ENCODE data around the gene BSG.
"Not testable (repeated sequence)": the region's sequence is repeated elsewhere in the genome, so short reads cannot be mapped to it uniquely, and the experiment has no call there.

BSG gene

DNA sequence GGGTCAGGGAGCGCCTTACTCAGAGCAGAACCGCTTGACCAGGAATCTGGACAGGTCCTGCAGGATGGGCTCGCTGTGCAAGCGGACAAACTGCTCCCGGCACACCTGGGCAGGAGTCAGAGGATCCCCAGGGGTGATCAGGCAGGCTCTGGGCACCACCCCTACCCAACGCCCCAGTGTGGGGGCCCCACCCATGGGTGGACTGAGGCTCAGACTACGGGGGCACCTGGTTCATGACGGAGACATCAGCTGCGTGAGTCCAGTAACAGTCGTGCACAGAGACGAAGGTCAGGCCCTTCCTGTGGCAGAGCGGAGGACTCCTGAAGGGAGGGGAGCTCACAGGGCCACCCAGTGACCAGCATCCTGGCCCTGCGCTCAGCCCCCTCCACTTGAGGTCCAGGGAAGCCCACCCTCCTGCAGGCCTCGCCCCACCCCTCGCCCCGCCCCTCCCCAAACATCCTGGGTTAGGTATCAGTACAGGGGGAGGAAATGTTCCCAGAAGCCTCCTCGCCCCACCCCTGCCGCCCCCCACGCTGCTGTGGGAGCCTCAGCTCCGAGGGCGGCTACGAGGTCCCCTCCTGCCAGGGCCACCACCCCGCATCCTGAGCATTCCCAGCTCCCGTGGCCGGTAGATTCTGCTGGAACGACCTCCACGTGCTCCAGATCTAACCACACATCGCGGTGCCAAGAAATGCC, 45.3 kb downstream of the BSG start:
- no peak for DNase-seq (ENCODE audit: insufficient read length, low spot score)
- no peak for FAIRE-seq

DNA sequence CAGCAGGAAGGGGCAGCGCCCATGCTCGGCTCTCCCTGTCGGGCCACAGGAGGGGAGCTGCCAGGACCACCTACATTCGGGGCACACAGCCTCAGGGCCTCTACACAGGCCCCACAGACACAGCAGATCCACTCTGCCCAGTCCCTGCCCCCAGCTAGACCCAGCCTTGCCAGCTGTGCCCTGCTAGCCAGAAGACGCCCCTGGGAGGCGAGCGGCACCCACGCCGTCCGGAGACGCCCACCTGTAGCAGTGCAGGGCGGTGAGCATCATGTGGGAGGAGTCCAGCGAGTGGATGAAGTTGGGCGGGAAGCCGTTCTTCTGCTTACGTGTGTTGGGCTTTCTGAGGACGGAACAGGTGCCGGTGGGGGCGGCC, 45.8 kb downstream of the BSG start:
- FAIRE-seq = no peak
- no peak for DNase-seq (ENCODE audit: insufficient read length, low spot score)

DNA sequence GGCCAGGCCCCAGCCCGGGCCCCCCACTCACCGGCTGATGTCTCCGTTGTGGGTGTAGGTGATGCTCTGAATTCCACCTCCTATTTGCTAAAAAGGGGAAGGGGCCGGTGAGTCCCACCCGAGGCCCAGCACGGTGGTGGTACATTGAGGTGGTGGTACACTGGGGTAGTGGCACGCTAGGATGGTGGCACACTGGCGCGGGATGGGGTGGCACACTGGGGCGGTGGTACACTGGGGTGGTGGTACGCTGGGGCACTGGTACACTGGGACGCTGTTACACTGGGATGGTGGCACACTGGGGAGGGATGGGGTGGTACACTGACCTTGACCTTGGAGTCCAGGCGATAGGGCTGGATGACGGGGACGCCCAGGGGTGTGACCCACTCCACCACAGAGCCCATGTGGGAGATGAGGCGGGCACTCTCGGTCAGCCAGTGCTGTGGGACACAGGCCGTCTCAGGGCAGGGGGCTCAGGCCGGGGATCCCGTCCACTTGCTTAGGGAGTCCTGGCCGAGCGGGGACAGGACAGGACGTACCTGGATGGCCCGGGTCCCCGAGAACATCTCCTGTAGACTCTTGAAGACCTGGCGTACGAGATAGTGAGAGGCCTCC, 46.4 kb downstream of the BSG start:
- FAIRE-seq (no peak), DNase-seq (ENCODE audit: insufficient read length, low spot score) (no peak)

DNA sequence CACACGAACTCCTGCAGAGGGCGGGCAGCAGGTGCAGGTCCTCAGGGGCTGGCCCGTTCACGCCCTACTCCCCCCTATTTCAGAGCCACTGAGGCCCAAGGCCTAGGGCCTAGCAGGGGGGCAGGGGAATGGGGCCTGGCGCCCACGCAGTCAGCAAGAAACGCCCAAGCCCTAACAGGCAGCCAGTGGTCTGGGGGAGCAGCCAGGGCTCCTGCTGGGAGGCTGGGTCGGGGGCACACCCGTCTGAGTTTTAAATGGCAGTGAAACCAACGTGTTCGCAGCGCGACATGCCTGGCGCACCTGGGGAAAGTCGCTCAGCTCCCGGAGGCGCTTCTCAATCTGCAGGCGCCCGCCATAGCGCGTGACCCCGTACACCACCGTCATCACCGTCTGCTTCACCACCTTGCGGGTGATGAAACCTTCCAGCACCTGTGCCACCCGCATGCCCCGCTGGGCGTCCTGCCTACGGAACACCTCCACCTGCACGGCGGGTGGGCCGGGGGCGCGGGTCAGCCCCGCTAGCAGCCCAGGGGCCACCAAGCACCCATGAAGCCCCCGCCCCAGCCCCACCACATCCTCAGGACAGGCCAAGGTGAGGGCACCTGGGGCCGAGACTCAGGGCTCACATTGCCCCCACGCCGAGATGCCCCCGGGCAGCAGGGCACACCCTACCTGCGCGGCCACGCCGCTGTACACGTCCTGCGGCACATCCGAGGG, 47.0 kb downstream of the BSG start:
- FAIRE-seq (no peak), DNase-seq (ENCODE audit: insufficient read length, low spot score) (no peak)

DNA sequence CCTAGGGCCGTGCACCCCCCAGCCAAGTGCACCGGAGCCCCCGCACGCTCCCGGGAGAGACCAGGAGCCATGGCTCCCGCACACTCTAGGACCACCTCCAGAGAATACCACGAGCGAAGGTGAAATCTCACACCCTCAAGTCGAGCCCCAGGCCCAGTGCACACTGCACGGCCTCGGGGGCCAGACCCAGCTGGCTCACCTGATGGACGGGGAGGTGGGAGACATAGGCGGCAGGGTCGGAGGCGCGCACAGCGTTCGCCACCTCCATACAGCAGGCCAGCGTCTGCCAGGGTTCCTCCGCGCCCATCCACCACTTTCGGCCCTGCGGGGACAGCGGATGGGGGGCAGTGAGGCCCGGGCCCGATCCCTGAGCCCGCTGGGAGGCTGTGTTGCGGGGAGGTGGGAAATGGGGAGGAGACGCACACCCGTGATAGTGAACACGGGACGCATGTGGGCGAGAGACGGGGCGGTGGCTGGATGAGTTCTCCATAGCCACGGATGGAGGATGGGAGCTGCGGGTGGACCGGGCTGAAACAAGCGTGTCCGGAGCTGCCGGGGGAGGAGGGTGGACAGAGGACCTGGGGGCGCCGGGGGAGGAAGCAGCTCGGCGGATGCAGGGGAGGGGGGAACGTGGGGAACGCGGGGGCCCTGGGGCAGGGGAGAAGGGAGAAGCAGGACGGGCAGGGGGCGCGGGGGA, 47.9 kb downstream of the BSG start:
- FAIRE-seq (no peak), DNase-seq (ENCODE audit: insufficient read length, low spot score) (no peak)

DNA sequence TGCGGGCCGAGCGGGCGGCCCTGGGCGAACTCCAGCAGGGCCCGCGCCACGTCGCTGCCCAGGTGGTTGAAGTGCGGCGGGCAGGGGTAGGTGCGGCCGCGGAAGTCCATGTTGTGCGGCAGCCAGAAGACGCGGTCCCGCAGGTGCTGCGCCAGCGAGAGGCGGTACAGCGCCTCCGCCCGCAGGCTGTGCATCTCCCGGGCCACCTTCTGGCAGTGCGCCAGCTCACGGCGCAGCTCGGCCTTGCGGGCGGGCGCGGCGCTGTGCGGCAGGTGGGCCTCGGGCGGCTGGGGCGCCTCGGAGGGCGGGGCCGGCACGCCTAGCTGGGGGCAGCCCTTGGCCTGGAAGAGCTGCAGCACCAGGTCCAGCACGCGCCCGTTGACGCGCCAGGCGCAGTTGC, 48.8 kb downstream of the BSG start:
- not testable (repeated sequence) for FAIRE-seq; DNase-seq (ENCODE audit: insufficient read length, low spot score)

DNA sequence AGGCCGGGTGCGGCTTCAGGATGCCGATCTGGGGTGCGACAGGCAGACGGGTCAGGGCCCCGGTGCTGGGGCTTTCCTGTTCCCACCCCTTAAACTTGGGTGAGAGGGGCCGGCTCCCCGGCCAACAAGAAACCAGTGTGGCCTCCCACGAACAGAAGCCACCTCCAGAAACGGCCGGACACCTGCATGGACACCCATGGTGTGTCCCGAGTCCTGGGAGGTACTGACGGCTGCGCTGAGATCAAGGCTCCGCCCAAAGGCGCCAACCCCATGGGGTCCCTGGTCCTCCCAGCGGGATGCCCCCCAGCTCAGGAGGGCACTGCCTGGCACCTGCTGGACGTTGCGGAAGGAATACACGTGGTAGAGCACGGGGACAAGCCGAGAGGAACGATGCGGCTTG, 49.4 kb downstream of the BSG start:
- FAIRE-seq (no peak), DNase-seq (ENCODE audit: insufficient read length, low spot score) (no peak)

DNA sequence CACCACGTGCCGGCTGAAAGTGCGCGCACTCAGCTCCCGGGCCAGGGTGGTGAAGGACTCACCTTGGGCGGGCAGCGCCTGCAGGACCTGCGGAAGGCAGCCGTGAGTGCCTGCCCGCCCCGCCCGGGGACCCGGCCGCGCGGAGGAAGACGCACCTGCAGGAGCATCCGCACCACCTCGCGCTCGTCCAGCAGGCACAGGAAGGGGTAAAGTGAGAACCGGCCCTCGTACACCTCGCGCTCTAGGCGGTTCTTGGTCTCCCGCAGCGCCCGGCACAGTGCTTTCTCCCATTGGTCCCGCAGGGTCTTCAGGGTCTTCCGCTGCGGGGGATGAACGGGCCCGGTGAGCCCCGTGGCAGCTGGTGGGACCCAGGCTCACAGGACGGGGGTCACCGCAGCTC, 50.3 kb downstream of the BSG start:
- DNase-seq (ENCODE audit: insufficient read length, low spot score) = no peak
- FAIRE-seq = no peak

DNA sequence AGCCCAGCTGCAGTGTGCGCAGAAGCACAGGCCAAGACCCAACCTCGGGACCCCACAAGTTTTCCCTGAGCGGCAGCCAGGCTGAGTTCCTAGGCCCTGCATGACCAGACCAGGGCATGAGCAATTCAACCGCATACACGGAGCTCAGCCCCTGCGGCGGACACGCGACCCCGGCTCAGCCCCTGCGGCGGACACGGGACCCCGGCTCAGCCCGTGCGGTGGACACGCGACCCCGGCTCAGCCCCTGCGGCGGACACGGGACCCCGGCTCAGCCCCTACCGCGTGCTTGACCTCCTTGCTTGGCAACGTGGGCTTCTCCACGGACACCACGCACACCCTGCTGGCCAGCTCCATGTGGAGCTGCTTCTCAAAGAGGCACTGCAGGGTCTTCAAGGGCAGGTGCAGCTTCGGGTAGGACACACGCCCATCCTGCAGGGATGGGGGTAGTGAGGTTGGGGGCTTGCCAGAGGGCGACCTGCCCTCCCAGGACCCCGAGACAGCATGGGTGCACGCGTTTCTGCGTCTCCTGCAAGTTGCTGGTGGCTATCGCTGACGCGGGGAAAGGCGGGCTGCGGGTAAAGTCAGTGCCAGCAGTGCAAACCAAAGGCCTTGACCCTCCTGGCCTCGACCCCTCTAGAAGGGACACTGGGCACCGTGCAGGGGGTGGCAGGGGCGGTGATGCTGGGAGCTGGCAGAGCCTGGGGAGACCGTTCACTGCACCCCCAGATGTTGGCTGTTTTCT, 51.0 kb downstream of the BSG start:
- DNase-seq (ENCODE audit: insufficient read length, low spot score) (no peak), FAIRE-seq (no peak)

DNA sequence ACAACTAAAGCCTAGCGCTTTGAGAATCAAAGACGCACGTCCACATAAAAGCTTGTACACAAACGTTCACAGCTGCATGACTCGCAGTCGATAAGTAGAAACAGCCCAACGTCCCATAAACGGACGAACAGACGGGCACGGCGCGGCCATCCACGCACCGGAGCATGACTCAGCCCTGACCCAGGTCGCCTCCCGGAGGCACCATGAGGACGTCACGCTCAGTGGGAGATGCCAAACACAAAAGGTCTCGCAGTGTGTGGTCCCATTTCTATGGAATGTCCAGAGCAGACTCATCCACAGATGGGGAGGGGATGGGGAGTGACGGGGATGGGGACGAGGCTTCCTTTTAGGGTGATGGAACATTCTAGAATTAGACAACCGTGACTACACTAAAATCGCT, 51.6 kb downstream of the BSG start:
- DNase-seq (ENCODE audit: insufficient read length, low spot score) (no peak), FAIRE-seq (no peak)

DNA sequence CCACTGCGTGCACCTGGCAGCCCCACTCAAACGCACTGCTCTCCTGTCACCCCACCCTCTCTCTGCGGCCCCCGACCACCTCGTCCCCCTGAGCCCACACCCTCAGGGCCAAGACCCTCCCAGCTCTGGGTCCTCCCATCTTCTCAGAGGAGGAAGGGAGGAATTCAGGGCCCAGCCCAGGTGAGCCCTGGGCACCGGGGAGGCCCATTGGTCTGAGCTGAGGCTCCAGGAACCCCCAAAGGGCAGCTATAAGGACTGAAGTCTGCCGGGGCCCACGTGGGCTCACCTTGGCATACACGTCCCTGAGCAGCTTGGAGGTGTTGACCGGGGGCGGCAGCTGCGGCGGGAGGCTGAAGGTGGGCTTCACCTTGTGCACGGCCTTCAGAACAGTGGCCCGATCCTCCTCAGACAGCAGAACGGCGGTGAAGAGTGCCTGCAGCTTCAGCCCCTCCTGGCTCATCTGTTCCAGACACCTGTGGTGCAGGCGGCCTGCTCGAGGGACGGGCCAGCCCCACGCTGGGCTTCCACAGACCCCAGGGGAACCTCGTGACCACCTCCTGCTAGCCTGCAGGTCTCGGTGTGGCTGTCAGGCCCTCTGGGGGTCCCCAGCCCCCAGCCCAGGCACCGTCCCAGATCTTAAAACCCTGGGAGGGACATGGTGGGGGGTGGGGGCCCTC, 52.2 kb downstream of the BSG start:
- FAIRE-seq (no peak), DNase-seq (ENCODE audit: insufficient read length, low spot score) (no peak)

DNA sequence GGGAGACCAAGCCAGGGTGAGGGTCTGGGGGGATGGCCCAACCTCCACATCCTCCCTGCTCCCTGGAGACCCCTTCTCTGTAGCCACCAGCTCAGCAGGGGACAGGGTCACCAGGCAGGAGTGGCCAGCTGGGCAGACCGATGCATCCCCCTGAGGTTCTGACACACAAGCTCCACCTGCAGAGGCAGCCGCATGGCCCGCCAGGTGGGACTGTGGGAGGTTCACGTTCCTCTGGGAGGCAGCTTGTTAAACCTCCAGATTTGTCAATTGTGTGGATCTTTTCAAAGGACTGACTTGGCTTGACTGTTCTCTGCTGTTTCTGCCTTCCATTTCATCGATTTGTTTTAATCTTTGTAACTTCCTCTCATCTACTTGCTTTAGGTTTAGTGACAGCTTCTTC, 52.9 kb downstream of the BSG start:
- no peak for DNase-seq (ENCODE audit: insufficient read length, low spot score)
- no peak for FAIRE-seq

DNA sequence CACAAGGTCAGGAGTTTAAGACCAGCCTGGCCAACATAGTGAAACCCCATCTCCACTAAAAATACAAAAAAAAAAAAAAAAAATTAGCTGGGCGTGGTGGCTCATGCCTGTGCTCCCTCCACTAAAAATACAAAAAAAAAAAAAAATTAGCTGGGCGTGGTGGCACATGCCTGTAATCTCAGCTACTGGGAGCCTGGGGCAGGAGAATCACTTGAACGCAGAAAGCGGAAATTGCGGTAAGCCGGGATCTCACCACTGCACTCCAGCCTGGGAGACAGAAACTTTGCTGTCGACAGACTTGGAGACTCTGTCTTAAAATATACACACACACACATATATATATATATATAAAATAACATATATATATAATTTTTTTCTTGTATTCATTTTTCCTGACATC, 54.2 kb downstream of the BSG start:
- not testable (repeated sequence) for FAIRE-seq; DNase-seq (ENCODE audit: insufficient read length, low spot score)

DNA sequence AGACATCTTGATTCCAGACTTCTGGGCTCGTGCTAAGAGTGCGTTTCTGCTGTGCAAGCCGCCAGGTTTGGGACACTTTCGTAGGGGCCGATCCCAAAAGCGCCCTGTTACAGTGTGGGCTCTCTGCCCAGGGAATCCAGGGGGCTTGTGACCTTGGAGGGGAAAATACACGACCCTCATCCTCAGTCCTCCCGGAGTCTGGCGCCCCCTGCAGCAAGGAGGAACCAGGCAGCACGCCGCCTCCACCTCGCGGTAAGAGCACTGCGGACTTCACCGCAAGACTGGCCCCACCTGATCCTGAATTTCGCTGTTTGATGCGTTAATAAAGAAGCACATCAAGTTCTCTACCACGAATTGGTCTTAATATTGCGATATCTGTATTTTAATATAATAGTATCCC, 55.8 kb downstream of the BSG start:
- no peak for FAIRE-seq

DNA sequence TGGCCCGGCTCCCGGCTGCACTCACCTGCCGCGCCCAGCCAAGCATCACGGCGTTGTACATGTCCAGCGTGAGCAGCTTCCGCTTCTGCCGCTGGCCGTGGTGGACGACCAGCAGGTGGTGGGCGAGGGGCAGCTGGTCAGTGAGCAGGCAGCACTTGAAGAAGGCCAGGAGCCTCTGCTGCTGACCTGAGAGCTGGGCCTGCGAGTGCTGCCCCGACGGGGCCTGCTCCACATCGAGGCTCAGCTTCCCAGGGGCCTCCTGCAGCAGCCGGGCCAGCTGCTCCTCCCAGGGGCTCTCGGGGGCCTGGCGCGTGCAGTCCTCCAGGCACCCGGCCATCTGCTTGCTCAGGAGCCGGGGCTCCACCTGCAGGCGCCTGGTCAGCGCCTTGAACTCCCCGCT, 57.1 kb downstream of the BSG start:
- not testable (repeated sequence) for DNase-seq (ENCODE audit: insufficient read length, low spot score); FAIRE-seq

More for the DNA sequence above, 55.8 kb downstream of the BSG start:
- no peak for DNase-seq (ENCODE audit: insufficient read length, low spot score)

DNA sequence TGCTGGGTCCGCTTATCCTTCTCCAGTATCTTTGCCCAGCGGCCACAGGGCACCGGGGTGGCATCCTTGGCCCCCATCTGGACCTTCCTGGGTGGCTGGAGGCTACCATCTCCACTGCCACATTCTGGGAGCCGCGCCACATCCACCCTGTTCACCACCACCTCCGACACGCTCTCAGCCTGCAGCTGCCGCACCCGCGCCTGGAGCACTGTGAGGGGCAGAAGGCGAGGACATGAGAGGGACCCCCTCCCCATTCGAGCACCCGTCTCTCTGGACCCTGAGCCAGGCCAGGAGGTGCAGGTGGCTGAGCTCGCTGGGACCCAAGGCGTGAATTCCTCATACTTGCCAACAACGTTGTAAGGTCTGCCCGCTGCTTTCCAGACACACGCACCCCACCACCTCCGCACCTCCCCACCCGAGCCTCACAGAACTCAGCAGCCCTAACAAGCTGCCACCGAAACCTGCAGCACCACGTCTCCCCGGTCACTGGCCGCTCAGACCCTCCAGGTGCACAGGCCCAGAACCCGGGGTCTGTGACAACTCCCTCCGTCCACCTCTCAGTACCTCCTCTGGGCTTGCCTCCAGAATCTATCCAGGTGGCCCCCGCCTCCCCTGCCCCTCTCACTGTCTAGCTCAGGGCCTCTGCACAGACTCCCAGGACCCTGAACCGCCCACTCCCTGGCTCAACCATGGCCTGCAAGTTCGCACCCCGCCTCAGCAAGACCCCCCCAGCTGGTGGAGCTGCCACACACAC, 57.7 kb downstream of the BSG start:
- FAIRE-seq = no peak

DNA sequence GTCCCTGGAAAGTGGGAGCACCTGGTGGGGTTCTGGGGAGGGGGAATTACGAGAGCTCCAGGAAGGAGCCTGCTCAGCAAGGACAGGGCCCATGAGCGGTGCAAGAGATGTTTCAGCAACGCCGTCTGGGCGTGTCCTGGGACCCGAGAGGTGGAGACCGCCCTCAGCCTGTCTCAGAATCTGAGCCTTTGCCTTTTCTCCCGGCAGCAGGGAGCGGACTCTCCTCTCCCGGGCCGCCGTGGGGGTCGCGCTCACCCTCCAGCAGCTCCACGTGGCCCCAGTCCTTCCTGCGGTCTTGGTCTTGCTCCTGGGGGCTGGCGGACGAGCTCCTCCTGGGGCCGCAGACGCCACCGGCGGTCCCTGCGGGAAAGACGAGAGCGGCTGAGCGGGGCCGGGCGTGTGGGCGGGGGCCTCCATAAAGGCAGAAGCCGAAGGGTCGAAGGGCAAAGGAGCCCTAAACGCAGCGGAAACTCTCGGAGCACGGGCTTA, 60.2 kb downstream of the BSG start:
- DNase-seq (ENCODE audit: insufficient read length, low spot score) = peak; percentile 78
- peak; percentile 11 for FAIRE-seq

More for the DNA sequence above, 57.7 kb downstream of the BSG start:
- DNase-seq (ENCODE audit: insufficient read length, low spot score) = no peak
